KG1 (cell line): ENCODE data around the gene SF3B6.
A peak's percentile ranks its signal among the peaks of the same experiment; 100 is the strongest.
"Not testable (repeated sequence)": the region's sequence is repeated elsewhere in the genome, so short reads cannot be mapped to it uniquely, and the experiment has no call there.

Experiments used
- DNase-seq: peaks from one replicate; lab custom pipeline; 2025; lab: John Stamatoyannopoulos, UW

Gene SF3B6

GRCh38 chr2:24050041-24050979 lies 25.8 kb downstream of the SF3B6 start:
- no peak for DNase-seq

GRCh38 chr2:24049485-24050021 lies 26.6 kb downstream of the SF3B6 start, which contains the start of gene FKBP1B:
Gene FKBP1B (plus strand): TSS chr2:24049741. CDS start chr2:24049850, 109 bp downstream.
- DNase-seq, result no peak

GRCh38 chr2:24048769-24049484 lies 27.2 kb downstream of the SF3B6 start:
- no peak for DNase-seq

GRCh38 chr2:24047703-24048033 lies 28.5 kb downstream of the SF3B6 start:
- DNase-seq, result no peak

- peak; percentile 77 for DNase-seq
Observed at GRCh38 chr2:24046930-24047702, 29.0 kb downstream of the SF3B6 start, which contains the start of gene WDCP. Gene WDCP (minus strand): TSS chr2:24047391. CDS start chr2:24039494, 7,897 bp downstream.

GRCh38 chr2:24046599-24046929 lies 29.6 kb downstream of the SF3B6 start:
- no peak for DNase-seq

- no peak for DNase-seq
Observed at GRCh38 chr2:24045511-24046508, 30.3 kb downstream of the SF3B6 start.

- DNase-seq, result not testable (repeated sequence)
Observed at GRCh38 chr2:24043133-24043532, 33.0 kb downstream of the SF3B6 start.

GRCh38 chr2:24040511-24040910 lies 35.6 kb downstream of the SF3B6 start:
- no peak for DNase-seq

- no peak for DNase-seq
Observed at GRCh38 chr2:24038786-24039499, 37.2 kb downstream of the SF3B6 start.

- DNase-seq, result no peak
Observed at GRCh38 chr2:24026233-24026632, 49.9 kb downstream of the SF3B6 start.

GRCh38 chr2:24024996-24025663 lies 51.0 kb downstream of the SF3B6 start:
- DNase-seq, result no peak

GRCh38 chr2:24024018-24024417 lies 52.1 kb downstream of the SF3B6 start:
- DNase-seq, result no peak

GRCh38 chr2:24022975-24023575 lies 53.1 kb downstream of the SF3B6 start:
- DNase-seq, result no peak

- DNase-seq, result no peak
Observed at GRCh38 chr2:24022324-24022974, 53.7 kb downstream of the SF3B6 start.

- no peak for DNase-seq
Observed at GRCh38 chr2:24021122-24021998, 54.8 kb downstream of the SF3B6 start.

- DNase-seq, result no peak
Observed at GRCh38 chr2:24020244-24020643, 55.9 kb downstream of the SF3B6 start.

GRCh38 chr2:24019729-24020128 lies 56.4 kb downstream of the SF3B6 start:
- no peak for DNase-seq
